Measurements from ENCODE around the gene SORBS1.

The SORBS1 gene

GRCh38 chr10:95430231-95430951 is 130.8 kb downstream of the SORBS1 start:
- DNase-seq: peak; percentile 29

GRCh38 chr10:95429639-95430038 is 131.5 kb downstream of the SORBS1 start:
- DNase-seq: no peak

GRCh38 chr10:95428701-95429100 is 132.5 kb downstream of the SORBS1 start:
- no peak for DNase-seq

- no peak for DNase-seq
These were observed 134.7 kb downstream of the SORBS1 start for GRCh38 chr10:95426482-95426881.

GRCh38 chr10:95425592-95426465 is 135.3 kb downstream of the SORBS1 start:
- no peak for DNase-seq

GRCh38 chr10:95423164-95424005 is 137.8 kb downstream of the SORBS1 start:
- no peak for DNase-seq

GRCh38 chr10:95422233-95422632 is 138.9 kb downstream of the SORBS1 start:
- no peak for DNase-seq

GRCh38 chr10:95421782-95422181 is 139.4 kb downstream of the SORBS1 start:
- DNase-seq: no peak

GRCh38 chr10:95419399-95419798 is 141.8 kb downstream of the SORBS1 start:
- no peak for DNase-seq

- DNase-seq: no peak
These were observed 144.2 kb downstream of the SORBS1 start for GRCh38 chr10:95416973-95417372.

GRCh38 chr10:95416270-95416669 is 144.9 kb downstream of the SORBS1 start:
- DNase-seq: no peak

GRCh38 chr10:95415621-95416031 is 145.5 kb downstream of the SORBS1 start:
- no peak for DNase-seq

- DNase-seq: no peak
These were observed 146.2 kb downstream of the SORBS1 start for GRCh38 chr10:95414844-95415485.

GRCh38 chr10:95414016-95414830 is 146.9 kb downstream of the SORBS1 start:
- DNase-seq: no peak

- DNase-seq: no peak
These were observed 147.6 kb downstream of the SORBS1 start for GRCh38 chr10:95413588-95413987.

- DNase-seq: no peak
These were observed 149.5 kb downstream of the SORBS1 start for GRCh38 chr10:95411635-95412034.

GRCh38 chr10:95408983-95409873 is 151.9 kb downstream of the SORBS1 start:
- DNase-seq: no peak

- DNase-seq: no peak
These were observed 152.8 kb downstream of the SORBS1 start for GRCh38 chr10:95408148-95408960.

GRCh38 chr10:95407546-95407945 is 153.6 kb downstream of the SORBS1 start:
- DNase-seq: no peak
